HK-2 (cell line): Measurements from ENCODE around the gene TNFAIP2.
A peak's percentile ranks its signal among the peaks of the same experiment; 100 is the strongest.

Experiments used
- DNase-seq: peaks from one replicate; pipeline ENCODE4 v3.0.0-alpha.2; 2018; ENCODE audit not compliant: unreplicated experiment

TNFAIP2 gene

DNA sequence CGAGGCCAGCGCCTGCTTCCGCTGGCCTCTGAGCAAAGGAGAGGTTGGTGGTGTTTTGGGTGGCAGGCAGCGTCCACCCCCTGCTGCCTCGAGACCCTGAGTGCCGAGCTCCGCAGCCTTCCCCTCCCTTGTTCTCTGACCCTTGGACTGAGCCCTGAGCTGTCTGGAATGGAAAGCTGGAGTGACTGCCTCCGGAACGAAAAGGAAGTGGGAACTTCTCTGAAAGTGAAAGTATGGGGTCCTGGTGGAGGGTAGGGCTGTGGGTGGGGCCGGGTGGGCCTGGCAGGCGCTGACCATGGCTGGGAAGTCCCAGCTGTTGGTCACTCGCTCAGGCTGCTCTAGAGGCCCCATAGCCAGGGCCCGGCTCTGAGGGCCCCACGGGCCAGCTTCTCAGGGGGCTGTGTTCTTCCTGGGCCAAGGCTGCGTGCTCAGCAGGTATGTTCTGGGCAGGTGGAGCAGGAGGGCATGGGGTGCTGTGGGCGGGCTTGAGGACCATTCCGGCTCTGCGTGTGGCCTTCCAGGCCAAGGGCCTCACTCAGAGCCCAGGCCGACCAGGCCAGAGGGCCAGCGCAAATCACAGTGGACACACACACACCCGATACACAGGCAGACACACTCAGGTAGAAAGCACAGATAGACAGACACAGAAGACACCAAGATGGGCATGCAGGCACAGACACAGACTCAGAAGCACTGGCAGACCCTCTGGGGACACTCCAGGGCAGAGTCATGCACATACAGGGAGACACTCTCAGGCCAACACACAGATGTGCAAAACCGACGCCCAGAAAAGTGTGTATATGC, 28.7 kb upstream of the TNFAIP2 start, which contains the start of gene EXOC3L4:
Gene EXOC3L4 (plus strand): TSS at position 320 of the 804 bp plus-strand sequence. CDS start 5,495 bp downstream, outside the sequence.
- DNase-seq = no peak

DNA sequence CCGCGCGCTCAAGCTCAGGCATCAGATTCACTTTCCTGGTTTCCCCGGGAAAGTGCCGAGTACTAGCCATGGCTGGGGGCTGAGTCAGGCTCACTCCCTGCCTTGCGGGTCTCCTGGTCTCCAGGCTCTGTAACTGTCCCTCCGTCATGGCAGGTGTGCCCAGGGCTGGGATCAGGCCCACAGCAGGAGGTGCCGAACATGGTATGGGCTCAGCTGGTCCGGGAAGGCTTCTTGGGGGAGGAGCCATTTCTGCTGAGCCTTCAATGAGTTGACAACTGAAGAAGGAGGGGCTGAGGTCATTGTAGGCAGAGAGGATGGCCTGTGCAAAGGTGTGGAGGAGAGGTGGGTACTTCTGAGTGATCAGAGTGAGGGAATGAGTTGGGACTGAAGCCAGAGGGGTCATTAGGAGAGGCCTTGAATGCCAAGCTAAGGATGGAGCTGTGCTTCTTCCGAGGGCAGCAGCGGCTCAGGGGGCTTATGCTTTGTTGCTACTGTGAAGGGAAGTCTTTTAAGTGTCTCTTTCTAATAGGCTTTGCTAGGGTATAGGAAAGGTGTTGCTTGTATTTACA, 28.0 kb upstream of the TNFAIP2 start:
- DNase-seq = no peak

DNA sequence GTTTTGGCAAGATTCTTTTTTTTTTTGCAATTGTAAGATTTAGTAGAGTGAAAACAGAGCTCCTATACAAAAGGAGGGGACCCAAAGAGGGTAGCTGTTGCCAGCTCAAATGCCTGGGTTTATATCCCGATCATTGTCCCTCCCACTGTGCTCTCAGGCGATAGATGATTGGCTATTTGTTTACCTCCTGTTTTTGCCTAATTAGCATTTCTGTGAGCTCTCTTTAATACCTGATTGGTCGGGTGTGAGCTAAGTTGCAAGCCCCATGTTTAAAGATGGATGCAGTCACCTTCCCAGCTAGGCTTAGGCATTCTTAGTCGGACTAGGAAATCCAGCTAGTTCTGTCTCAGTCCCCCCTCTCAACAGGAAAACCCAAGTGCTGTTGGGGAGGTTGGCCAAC, 26.9 kb upstream of the TNFAIP2 start:
- no peak for DNase-seq

DNA sequence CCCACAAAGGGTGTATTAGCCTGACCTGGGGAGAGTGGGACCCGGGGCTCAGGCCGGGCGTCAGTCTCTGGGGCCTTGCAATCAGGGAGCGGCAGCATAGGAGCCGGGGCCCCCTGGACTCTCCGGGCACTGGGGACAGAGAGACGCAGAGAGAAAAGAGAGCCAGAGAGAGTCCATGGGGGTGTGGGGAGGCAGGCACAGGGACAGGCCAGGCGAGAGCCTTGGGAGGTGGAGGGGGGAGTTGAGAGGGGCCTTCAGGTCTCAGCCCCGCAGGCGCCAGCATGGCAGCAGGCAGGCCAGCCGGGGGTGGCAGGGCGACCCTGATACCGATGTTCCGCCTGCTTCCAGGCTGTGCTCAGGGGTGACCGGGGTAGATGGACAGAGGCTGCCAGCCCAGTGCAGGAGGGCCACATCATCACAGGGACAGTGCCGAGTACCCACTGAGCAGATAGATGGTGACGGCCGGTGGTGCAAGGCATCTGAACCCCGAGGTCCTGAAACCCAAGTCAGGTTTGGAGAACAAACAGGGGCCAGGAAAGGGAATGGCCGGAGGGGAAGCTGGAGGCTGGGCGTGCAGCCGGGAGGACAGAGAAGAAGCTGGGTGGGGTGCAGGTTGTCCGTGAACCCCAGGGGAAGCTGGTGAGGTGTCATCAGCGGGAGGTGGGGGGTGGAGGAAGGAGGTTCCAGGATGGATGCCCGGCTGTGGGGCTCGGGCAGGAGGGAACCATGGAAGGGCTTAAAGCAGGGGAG, 25.8 kb upstream of the TNFAIP2 start:
- DNase-seq = no peak

DNA sequence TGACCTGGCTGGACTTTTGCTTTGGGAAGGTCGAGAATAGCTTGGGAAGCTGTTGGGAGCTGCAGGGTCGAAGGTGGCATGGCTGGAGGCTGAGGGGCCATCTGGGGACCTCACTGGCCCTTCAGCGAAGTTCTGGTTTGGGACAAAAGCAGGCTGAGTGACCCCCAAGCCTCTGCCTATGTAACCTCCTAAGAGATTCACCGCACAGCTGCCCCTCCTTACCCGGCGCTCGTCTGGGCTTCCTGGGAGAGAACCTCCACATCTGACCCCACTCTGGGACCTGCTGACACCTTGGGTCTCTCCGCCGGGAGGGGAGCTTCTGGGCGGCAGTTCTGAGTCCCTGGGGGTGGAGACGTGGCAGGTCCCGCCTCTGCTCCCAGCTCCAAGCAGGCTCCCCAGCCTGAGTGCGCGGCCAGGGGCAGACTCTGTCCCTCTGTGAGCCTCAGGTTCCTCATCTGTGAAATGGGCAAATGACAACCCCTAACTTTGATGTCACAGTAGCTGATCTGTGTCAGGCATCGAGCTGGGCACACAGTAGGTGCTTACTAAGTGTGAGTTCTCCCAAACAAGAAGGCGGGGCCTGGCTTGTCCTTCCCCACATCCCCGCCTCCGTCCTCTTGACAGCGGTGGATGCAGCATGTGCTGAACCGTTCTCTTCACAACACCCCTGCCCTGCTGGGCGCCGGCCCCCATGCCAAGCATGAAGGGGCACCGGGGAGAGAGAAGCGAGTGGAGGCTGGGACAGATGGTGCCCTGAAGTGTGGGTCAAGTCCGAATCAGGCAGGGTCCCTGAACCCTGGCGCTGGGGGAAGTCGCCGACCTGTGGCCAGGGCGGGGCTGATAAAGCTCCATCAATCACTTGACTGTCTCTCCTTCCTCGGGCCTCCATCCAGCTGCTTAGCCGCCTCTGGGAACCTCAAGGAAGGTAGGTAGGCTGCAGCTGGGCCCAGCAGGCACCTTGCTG, 25.0 kb upstream of the TNFAIP2 start:
- DNase-seq = no peak

DNA sequence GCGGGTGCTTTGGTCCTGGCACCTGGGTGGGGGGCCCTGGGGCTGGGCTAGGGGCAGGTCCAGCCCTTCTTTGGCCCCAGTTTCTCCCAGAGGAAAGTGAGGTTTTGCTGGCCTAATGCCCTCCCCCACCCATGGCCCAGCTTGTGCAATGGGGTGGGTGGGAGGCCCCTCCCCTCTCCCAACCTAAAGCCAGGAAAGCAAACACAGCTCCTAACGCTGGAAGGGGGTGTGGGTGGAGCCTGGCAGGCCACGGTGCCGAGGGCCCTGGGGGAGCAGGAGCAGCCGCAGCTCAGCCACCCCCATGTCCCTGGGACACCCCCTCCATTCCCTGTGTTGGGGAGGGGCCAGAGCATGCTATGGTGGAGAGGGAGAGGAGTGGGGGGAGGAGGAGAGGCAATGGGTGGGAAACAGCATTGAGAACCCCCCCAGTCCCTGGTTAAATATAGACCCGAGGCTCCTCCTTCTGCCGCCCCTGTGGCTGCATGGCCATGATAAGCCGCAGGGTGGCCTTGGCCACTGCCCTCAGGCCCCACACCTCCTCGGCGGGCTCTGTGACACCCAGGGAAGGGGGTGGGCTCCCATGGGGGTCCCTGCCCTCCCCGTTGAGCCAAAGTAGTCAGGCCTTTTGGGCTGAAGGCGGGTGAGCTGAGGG, 24.1 kb upstream of the TNFAIP2 start:
- no peak for DNase-seq

DNA sequence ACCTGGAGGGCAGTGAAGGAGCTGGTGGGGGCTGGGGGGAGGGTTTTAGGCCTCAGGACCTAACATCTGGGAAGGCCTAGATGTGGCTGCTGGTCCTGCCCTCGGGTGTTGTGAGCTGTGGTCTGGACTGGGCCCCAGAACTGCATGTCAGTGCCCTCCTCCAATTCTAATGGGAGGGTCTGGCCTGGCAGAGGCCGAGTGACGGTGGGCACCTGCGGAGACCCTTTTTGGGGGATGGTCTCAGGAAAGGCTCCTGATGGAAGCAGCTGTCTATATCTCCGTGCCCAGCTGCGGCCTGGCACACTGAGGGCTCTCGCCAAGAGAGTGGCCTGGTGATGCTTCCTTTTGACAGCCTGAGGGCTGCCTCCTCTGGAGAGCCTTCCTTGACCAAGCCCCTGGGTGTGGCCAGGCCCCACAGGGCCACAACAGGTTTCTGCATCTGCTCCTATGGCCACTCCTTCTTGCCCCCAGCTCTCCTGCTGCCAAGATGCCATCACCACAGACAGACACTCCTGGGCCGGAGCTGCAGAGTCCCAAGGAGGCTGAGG, 23.5 kb upstream of the TNFAIP2 start:
- DNase-seq = no peak

DNA sequence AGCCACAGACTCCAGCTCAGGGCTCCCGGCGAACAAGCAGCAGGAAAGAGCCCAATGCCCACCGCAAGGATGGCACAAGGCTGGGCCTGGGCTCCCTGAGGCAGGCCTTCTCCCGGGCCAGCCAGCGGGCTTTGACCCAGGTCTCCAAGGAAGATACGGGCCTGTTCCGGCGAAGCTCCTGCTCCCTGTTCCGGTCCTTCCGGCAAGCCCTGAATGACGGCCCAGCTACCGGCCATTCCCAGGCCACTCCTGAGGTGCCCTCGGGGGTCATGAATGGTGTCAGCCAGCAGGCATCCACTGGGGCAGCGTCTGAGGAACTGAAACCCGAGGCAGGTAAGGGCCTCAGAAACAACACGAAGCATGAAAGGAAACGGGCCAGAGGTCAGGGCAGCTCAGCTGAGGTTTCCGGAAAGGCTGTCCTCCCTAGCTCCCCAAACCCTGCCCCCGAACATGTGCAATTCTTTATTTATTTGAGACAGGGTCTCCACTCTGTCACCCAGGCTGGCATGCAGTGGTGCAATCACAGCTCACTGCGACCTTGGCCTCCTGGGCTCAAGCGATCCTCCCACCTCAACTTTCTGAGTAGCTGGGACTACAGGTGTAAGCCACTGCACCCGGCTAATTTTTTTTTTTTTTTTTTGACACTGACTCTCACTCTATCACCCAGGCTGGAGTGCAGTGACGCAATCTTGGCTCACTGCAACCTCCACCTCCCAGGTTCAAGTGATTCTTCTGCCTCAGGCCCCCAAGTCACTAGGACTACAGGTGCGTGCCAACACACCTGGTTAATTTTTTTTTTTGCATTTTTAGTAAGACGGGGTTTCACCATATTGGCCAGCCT, 22.8 kb upstream of the TNFAIP2 start:
- no peak for DNase-seq

DNA sequence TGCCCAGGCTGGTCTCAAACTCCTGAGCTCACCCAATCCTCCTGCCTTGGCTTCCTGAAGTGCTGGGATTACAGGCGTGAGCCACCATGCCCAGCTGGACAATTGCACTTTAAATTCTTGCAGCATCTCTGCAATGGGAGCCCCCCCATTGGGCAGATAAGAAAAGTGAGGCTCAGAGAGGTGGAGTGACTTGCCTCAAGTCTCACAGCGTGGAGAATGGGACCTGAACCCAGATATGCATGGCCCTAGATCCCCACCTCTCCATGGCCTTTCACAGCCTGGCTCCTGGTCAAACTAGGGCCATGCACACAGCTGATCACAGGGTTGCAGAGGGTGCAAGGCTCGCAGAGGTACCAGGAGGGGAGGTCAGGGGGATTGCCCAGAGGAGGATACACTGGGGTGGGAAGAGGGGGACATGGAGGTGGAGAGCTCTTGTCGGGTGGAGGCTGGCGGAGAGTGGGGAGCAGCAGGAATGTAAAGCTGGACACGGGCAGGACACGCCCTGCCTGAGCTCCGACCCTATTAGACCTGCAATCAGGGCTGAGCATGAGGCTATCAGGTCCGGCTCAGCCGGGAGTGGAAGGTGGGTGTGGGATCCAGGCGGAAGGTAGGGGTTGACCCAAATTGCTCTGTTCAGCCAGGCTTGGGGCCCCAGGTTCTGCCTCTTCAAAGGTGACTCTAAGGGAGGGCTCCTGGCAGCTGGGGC, 21.9 kb upstream of the TNFAIP2 start:
- DNase-seq = no peak

DNA sequence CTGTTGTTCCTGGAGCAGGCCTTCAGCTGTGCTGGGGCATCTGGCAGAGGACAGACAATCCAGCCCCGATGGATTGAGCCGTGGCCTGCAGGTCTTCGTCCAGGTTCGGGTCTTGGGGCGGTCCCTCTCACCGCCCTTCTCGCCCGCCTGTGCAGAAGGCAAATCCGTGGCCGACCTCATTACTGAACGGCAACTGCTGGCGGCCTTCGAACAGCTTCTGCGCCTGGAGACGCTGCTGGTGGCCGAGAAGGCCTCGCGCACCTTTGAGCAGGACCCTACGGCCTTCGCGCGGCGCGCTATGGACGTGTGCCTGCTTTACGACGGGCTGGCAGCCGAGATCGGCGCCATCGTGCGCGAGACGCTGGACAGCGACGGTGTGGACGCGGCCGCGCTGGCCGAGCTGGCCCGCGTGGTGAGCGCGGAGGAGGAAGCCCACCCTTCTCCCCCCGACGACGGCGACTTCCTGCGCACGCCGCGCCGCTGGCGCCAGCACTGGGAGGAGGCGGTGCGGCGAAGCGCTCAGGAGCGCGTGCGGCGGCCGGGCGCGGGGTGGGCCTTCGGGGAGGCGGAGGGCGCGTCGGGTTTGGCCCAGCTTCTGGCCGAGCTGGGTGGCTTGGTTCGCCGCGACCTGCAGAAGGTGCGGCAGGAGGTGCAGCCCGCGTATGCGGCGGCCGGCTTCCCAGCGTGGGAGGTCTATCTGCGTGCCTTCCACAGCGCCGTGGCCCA, 21.1 kb upstream of the TNFAIP2 start:
- DNase-seq = no peak

DNA sequence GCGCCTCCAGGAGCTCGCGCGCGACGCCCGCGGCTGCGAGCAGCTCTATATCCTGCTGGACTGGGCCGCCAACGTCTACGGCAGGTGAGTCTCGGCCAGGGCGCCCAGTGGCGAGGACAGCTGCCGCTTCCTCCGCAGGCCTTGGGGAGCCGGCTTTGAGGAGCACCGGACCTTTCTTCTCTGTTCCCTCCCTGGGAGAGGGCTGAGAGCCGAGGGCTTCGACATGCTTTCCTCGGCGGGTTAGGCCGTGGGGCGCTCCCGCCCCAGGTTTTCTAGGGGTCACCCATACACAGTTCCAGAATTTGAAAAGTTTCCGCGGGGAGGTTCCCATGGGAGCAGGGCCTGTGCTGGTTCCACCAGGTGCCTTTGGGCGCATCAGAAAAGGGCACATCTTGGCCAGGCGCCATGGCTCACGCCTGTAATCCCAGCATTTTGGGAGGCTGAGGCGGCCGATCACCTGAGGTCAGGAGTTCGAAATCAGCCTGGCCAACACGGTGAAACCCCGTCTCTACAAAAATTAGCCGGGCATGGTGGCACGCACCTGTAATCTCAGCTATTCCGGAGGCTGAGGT, 20.5 kb upstream of the TNFAIP2 start:
- no peak for DNase-seq

DNA sequence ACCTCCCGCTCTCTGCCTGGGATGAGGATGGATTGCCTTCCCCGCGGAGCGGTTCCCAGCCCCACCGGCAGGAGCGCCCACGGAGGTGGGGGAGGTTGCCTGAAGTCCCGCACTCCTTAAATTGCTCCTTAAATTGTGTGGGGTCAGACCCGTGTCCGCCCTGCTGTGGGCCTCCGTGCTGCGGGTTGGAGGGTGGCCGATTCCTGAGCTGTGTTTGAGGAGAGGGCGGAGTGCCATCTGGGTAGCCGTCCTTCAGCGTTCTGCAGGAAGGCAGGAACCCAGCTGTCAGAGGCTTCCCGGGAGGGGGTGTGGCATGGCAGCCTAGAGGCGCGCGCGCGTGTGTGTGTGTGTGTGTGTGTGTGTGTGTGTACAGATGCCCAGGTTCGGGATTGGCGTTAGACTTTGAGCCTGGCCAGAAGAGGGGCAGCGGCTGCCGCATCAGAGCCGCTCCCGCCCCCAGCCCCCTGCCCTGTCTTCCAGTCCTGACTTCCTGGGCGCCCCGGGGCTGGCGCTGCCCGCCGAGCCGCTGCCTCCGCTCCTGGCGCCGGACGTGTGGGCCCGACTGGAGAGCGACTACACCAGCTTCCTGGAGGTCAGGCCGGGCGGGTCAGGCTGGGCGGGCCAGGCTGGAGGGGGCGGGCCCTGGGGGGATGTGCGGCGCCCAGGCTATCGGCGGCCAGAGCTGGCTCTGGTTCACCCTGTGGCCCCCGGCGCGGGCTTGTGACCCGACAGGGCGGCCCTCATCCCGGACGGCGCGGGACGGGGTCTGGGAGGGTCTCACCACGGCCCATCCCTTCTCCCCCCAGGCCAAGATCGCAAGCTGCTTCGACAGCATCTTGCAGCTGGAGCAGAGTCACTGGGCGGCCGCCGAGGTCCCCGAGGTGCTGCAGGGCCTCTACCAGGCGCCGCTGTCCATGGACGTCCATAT, 19.5 kb upstream of the TNFAIP2 start:
- peak; percentile 88 for DNase-seq

DNA sequence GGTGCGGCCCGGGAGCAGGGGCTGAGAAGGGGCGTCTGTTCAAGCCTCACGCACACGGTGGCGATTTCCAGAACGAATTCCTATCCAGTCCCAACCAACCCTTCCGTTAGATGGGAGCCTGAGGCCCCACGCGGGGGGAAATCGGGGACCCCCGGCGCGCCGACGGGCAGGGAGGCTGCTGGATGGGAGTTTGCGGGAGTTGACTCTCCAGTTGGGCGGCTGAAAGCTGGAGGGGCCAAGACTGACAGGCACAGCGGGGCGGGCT, 18.9 kb upstream of the TNFAIP2 start:
- DNase-seq = no peak

DNA sequence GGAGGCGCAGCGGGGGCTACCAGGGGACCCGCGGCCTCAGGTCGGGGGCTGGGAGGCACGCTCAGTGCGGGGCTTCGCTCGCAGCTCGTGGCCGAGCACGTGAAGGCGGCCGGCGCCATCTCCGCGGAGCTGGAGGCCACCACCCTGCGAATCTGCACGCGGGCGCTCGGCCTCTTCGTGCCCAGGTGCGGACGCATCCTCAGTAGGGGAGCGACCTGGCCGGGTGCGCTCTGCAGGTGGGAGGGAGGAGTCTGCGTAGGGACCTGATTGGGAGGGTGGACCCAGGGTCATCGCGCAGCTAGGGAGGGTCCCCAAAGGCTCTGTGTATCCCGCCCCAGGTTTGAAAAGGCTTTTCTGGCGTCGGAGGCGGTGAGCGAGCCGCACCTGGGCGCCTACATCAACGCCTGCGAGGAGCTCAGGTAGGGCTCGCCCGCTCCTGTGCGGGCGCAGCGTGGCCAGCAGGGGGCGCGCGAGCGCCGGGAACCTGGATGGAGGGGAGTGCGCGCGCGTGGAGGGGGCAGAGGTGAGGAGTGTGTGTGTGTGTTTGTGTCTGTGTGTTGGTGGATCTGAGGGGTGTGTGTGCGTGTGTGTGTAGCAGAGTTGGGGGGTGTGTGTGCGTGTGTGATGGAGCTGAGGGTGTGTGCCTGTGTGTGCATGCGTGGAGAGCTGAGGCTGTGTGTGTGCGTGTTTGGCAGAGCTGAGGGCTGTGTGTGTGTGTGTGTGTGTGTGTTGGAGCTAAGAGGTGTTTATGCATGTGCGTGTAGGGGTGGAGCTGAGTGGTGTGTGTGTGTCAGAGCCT, 18.4 kb upstream of the TNFAIP2 start:
- DNase-seq = peak; percentile 77

DNA sequence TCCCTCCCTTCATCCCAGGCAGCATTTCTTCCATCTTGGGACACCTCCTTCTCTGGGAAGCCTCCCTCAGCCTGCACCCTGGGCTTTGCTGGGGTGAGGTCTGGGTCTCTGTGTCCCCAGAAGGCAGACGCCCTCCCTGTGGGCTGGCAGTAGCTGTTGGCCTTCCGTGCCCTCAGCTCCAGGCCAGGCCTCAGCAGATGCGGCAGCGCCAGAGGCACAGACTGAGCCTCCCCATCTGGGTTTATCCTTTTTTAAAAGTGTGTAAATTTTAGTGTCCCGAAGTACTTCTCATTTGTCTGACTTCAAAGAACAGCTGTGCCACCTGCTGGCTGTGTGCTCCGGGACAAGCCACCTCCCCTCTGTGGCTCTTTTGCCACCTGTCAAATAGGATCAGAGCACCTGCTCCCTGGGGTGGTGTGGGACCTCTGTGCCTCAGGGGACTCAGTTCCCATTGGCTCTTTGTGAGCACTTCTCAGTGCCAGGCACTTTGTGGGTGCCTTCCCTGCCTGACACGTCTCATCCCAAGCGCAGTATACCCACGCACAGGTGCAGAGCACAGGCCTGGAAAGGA, 17.6 kb upstream of the TNFAIP2 start:
- DNase-seq = no peak

DNA sequence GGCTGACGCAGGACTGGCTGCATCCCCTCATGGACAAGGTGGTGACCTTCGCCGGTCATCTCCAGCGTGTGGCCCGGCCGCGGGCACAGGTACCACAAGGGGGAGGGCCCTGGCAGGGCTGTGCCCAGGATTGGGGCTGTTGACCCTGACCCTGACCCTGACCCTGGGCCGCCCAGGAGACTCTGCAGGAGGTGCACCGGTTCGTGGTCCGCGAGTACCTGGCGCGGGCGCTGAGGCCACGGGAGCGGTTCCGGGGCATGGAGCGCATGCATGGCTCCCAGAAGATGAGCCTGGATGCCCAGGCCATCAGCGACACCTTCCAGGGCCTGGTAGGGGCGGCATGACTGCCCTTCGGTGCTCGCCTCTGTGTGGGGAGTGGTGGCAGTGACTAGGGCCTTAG, 15.8 kb upstream of the TNFAIP2 start:
- DNase-seq = no peak
